ENCODE data around the gene SUGCT.
"Not testable (repeated sequence)": the region's sequence is repeated elsewhere in the genome, so short reads cannot be mapped to it uniquely, and the experiment has no call there.

The SUGCT gene

DNA sequence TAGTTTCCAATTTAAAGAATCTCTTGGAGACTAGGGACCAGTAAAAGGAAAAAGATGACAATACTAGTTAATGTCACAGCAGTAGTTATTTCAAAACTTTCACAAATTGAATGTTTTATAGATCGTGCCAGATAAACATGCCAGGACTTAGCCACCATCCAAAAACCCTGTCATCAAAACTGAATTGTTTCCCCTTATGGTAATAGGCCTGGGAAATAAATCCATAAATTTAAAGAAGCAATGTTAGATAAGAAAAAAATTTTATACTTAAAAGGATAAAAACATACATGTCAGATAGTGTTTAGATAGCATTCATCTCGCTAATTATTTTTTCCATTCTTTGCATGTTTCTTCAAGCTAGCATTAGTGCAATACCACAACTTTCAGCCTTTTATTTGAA lies 71.2 kb downstream of the SUGCT start:
- no peak for DNase-seq

DNA sequence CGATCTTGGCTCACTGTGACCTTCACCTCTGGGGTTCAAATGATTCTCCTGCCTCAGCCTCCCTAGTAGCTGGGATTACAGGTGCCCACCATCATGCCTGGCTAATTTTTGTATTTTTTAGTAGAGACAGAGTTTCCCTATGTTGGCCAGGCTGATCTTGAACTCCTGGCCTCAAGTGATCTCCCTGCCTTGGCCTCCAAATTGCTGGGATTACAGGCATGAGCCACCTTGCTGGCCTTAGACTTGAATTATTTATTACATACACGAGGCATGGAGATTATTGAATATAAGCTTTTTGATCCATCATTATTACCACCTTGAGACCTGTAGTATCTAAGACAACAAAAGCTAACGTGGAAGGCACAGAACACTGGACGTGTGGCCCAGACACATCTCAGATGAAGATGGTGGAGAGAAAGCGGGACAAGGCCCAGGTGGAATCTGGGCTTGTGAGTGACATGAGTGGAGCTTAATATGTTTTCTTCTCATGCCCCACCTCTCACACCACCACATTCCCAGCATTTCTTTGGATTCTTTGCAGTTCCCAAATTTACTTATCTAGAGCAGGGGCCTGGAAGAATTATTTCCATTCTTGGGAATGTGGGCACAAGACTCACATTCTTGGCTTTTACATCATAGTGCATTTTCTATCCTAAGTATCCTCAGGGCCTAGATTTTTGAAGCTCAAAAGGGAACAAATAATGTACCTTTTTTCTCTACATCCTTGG lies 76.6 kb downstream of the SUGCT start:
- no peak for DNase-seq

DNA sequence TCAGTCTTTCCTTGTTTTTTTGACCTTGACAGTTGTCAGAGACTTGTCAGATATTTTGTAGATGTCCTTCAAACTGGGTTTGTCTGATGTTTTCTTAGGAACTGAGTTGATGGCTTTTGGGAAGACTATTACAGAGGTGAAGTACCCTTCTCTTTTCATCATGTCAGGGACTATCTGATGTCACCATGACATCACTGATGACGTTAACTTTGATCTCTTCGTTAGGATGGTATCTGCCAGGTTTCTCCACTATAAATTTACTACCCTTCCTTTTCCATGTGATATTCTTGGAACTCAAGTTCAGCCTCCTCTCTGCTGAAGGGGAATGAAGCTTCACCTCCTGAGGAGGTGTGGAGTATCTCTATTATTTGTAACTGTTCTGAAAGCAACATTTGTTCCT lies 78.5 kb downstream of the SUGCT start:
- DNase-seq, result no peak

DNA sequence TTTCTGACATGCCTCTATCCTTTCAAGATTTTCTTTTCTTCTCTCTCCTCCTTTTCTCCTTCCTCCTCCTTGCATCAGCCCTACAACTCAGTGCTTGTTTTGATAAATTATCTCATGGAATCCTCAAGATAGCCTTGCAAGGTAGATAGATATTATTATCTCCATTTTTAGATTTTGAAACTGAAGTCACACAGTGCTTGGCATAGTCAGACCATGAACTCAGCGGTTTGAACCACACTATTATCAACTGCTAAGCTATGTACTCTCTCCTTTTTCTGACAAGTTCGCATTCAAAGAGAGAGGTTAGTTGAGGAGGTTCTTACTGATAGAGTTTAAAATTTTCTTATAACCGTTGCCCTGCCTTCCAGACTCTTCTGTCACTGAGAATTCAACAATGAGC lies 79.1 kb downstream of the SUGCT start:
- no peak for DNase-seq

DNA sequence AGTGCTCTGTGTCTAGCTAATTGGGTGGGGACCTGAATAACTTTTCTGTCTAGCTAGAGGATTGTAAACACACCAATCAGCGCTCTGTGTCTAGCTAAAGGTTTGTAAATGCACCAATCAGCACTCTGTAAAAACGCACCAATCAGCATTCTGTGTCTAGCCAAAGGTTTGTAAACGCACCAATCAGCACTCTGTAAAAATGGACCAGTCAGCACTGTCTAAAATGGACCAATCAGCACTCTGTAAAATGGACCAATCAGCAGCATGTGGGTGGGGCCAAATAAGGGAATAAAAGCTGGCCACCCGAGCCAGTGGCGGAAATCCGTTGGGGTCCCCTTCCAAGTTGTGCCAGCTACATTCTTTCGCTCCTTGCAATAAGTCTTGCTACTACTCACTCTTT lies 83.8 kb downstream of the SUGCT start:
- DNase-seq, result not testable (repeated sequence)

DNA sequence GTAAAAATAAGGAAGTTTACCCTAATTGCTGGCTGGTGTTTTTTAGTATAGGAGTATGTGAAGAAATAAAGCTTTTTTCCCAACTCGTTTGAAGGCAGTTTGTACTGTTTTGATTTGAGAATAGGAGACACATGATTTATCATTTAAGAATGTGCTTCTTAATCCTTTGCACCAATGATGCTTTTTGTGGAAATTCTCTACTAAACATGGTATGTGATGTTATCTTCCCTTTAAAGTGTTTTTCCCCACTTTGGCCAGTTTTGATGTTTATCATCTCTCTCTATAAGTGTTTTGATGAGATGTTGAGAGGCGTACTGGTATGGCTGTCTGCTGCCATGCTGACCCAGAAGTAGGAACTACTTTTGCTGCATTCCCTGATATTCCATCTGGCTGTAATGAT lies 85.1 kb downstream of the SUGCT start:
- no peak for DNase-seq

DNA sequence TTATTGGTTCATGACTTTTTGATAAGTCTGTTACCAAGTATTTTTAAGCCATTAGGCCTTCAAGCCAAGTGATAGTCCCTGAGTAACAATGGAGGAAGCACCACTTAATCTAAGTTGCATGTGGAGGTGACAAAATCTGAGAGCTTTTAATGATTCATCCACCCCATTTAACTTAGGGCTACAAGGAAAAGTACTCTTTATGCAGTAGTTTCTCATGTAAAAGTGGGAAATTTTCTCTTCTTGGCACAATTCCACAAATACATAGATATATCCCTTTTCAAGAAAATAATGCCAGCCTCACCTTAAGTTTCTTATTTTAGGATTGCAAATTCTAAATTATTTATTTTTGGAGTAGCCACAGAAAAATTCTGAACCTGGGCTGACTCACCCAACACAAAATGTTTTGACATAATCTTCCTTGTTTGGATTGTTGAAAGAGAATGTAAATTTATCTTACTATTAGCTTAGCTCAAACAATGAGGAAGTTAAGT lies 85.7 kb downstream of the SUGCT start:
- no peak for DNase-seq

DNA sequence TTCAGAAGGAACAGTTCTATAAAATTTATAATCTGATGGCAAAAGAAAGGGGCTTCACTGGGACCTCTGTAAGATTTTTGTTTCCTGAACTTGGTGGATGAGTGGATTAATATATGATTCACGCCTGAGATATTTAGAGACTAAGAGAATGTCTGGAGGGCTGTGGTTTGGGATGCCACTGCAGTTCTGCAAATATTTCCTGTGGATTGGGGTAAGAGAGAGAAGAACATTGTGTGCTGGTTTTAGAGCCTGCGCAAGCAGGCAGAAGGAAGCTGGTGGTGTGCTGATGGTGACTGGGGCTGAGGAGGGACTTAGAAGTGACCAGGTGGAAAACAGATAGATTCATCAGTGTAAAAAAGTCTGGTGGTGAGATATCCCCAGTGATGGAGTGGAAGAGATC lies 87.0 kb downstream of the SUGCT start:
- DNase-seq, result no peak

DNA sequence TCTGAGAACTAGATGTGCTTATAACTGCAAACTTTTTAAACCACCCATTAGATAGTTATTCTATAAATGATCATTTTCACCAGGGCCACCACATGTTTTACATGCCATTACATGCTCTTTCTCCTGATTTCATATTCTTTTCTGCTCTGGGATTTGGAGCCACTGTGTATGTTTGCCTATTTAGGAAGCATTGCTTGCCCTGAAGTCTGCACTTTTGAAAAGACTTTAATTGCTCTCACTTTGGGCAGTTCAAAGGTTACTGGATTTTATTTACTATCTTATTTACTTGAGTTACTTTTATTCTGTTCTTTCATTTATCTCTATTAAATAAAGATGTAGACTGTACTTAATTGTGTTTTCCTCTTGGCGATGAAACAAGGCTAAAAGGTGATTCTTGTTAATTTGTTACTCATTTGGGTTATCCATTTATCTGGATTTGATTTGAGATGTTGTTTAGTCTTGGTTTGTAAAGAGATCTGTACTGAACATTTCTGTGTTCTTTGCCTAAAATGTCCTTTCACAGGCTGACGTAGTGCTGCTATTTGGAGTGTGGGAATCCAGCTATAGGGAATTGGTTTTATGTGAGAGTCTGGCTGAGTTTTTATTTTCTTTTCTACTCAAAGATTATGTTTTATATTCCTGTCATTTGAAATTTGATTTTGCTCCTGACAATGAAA lies 88.8 kb downstream of the SUGCT start:
- no peak for DNase-seq

DNA sequence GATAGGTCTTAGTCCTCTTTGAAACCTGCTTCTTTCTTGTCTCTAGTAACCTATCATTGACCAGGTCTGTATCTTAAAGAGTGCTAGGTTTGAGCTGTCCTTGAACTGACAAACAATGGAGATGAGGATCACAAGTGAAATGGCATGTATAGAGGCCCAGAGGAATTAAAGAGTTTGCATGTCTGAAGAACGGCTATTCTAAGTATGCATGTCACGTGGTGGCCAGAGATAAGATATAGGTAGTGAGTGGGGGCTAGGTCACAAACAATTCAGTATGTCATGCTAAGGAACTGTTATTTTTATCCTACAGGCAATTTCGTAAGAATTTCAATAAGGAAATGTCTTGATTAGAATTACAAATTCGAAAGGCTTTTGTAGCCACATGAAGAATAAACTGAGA lies 95.3 kb downstream of the SUGCT start:
- no peak for DNase-seq

DNA sequence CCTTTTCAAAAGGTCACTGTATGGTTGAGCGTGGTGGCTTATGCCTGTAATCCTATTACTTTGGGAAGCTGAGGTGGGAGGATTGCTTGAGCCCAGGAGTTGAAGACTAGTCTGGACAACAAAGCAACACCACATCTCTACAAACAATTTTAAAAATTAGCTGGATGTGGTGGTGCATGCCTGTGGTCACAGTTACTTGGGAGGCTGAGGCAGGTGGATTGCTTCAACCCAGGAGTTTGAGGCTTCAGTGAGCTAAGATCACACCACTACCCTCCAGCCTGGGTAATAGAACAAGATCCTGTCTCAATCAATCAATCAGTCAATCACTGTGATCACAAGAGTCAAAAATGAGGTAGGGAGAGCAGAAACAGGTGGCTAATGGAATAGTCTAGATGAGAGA lies 97.0 kb downstream of the SUGCT start:
- no peak for DNase-seq

DNA sequence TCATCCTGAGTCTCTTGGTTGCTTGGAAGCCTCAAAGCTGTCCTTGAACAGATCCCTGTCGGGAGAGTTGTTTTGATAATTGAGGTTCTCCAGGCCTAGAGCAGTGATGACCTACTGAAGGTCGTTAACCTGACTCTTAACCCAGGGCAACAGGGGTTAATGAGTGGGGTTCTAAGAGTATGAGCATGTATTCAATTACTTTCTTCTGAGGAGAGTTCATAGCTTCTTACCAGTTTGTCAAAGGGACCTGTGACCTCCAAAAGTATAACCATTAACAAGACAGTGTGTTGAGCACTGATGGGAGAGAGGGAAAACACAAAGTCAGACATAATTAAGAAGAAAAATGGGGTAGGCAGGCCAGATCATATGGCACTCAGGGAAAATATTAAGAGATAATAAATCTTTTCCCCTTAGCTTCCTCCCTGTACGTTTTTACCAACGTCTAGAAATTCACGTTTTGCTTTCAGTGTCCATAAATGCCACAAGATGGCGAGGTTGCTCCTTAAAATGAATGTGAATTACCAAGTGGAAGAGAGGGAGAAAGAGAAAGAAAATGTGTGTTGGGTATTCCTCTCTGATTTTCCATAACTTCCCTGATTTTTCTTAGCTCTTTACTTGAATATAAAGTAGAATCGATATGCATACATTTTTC lies 97.6 kb downstream of the SUGCT start:
- no peak for DNase-seq

DNA sequence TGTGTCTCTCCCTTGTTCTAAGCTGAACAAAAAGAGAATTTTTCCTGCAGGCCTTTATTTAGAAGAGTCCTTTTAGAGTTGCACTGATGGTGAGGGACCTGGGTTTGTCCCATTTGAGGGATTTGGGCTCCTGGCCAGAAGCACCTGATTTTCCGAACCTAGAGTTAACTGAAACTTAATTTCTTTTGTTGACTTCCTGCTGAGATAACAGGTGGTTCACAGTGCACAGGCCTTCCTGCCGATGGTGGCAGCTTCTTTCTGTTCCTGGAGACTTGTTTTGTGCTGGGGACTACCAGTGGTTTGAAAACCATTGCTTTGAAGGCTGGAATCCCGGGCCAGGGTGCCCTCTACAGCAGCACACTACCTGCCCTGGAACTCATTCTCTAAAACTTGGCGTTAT lies 99.2 kb downstream of the SUGCT start:
- DNase-seq, result no peak

DNA sequence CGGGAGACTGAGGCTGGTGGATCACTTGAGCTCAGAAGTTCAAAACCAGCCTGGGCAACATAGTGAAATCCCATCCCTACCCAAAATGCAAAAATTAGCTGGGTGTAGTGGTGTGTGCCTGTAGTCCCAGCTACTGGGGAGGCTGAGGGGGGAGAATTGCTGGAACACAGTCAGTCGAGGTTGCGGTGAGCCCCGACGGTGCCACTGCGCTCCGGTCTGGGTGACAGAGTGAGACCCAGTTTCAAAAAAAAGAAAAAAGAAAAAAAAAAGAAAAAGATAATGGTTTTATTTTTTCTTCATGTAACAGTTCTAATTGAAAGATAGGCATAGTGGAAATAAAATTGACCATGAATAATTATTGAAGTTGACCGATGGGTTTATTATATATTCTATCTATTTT lies 99.9 kb downstream of the SUGCT start:
- DNase-seq, result no peak

DNA sequence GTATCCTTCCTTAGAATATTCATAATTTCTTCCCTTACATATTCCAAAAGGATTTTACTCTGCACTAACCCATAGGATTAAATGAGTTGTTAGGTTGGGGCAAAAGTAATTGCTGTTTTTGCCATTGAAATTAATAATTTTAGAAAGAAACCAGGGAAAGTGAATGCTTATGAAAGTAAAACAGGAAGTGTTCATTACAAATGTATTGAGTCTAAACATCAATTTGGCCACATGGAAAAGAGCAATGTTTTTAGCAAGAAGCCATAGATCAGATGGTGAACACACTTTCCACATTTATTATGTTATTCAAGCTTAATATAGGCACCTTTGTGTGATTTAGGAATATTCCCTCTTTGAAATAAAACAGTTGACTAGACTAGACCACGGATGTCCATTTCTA lies 102.9 kb downstream of the SUGCT start:
- DNase-seq, result no peak

DNA sequence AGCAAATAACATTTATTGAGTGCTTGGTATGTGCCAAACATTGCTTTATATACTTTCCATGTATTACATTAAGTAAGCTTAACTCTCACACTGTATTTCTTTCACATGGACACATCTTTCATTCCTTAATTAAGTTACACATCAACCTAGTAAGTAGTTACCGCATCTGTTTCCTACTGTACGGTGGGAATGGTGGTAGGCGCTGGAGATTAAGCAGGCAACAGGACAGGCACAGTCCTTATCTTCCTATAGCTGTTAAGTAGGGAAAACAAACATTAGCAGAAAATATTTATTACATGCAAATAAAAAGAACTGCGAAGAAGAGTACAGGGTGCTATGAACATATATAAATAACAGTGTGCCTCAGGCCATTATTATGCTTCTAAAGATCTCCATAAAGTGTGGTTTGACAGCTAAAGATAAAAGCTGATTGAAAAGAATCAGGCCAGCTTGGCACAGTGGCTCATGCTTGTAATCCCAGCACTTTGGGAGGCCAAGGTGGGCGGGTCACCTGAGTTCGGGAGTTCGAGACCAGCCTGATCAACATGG lies 105.0 kb downstream of the SUGCT start:
- DNase-seq, result no peak

DNA sequence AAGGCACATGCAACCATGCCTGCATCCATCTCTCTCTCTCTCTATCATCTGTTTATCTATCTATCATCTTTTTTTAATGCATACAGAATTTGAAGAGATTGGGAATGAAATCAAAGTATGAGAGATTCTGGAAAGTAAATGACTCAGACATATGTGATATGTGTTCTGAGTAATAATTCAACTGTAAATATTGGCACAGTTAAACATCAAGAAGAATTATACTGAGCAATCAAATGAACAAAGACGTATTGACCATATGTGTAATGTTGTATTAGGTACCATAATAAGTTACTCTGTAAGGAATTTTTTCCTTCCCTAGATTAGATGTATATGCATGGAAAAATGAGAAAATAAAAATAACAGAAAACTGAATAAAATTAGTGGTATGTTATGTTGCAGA lies 108.3 kb downstream of the SUGCT start:
- no peak for DNase-seq

DNA sequence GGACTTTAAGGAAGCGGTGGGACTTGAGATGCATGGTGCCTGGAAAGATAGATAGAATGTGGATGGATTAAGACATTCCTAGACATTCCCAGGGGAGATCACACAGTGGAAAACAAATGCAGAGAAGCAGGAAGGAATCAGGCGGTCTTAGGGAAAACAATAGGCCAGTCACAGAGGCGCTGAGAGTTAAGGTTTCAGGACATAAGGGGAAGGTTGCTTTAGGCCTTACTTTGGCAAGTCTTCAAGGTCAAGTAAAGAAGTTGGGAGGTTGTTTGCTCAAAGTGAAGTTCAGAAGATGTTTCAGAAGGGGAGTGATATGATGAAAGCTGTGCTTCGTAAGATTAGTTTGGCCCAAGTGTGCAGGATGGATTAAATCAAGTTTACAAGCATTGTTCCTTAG lies 109.4 kb downstream of the SUGCT start:
- no peak for DNase-seq

DNA sequence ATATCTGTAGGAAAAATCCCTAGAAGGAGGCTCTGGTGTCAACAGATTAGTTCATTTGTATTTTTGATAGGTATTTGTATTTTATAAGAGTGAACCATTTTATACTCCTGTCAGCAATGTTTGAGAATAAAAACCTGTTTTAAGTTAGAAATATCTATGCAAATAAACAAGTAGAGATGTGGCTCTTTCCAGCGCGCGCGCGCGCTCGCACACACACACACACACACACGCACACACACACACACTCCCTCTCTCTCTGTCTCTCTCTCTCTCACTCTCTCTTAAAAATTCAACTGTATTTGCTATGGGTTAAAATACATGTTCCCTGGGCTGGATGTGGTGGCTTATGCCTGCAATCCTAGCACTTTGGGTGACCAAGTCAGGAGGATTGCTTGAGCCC lies 113.9 kb downstream of the SUGCT start:
- no peak for DNase-seq

DNA sequence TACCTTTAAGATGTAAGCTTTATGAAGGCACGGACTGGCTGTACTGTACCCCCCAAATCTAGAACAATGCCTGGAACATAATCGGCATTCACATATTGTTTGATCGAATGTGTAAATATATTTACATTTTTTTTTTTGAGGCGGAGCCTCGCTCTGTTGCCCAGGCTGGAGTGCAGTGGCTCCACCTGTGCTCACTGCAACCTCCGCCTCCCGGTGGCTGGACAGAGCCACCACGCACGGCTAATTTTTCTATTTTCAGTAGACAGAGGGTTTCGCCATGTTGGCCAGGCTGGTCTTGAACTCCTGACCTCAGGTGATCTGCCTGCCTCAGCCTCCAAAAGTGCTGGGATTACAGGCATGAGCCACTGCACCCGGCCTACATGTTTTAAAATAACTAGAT lies 118.6 kb downstream of the SUGCT start:
- DNase-seq, result not testable (repeated sequence)

DNA sequence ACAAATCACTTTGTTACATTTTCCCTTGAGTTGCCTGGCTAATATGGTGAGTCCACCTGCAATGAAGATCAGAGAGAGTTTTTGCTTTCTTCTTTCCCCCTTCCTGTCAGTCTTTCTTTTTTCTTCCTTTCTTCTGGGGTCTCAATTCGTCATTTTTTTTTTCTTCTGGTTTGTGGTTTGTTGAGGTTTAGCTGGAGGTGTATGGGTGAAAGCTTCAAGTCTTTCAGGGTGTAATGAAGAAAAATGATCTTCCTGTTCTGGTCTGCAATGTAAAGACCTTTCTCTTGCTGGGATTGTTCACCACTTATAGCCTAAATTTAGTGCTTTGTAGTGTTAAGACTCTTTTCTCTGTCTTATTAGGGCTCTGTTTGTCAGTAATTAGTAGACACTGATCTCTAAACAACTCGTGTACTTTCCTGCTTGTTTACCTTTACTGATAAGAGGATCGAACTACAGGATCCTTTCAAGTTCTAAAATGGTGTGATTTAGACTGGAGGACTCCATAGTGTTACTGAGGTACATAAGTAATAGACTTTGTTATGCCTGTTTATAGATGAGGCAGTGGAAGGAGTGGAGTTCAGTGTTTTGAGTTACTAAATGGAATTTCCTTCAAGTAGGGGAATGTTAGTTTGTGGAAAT lies 129.1 kb downstream of the SUGCT start:
- no peak for DNase-seq

DNA sequence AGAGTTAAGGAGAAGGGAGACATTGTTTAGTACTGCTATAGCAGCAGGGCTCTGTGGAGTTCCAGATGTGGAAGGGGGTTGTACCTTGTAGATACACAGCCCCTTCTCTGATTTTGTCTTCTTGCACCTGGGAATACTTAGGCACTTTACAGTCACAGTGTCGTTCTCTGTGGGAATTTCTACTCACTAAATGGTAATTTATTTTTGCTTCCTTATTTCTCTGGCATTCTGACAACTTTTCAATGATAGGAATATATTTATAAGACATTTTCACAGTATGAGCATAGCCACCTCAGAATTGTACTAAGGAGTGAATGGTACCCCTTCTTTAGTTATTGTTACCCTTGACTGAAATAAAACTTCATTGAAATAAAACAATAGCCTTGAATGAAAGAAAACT lies 132.8 kb downstream of the SUGCT start:
- DNase-seq, result no peak

DNA sequence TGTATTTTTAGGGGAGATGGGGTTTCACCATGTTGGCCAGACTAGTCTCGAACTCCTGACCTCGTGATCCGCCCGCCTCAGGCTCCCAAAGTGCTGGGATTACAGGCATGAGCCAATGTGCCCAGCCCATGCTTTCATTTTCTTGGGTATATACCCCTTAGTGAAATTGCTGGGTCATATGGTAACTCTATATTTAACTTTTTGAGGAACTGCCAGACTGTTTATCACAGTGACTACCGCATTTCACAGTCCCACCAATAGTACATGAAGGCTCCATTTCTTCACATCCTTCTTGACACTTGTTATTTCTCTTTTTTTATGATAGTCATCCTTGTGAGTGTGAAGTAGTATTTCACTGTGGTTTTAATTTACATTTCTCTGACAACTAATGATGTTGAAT lies 134.0 kb downstream of the SUGCT start:
- not testable (repeated sequence) for DNase-seq
